SU-DHL-6 (cell line): ENCODE data around the gene DENND5A.

ENCODE experiments used
- H2AFZ ChIP-seq: fragments of 200-600 bp; sonication (generic); 2 replicates; pipeline ENCODE4 v1.6.1; 2014; ENCODE audit warnings: low read depth, mild to moderate bottlenecking, moderate library complexity, mixed read lengths, antibody characterized with exemption, low read length; ENCODE audit not compliant: severe bottlenecking
- H3F3A ChIP-seq: fragments of 200-600 bp; shearing (Covaris generic); 2 replicates; pipeline ENCODE4 v1.6.0; 2016; ENCODE audit warnings: antibody characterized with exemption, mild to moderate bottlenecking; ENCODE audit not compliant: insufficient read depth
- H3K27ac ChIP-seq: fragments of 200-600 bp; sonication (generic); 2 replicates; pipeline ENCODE4 v1.5.1; 2016; ENCODE audit warnings: low read depth, mild to moderate bottlenecking, low read length, moderate library complexity, mixed read lengths
- H3K27me3 ChIP-seq: fragments of 200-600 bp; sonication (generic), shearing (Covaris generic); 2 replicates; pipeline ENCODE4 v1.6.0; 2014; ENCODE audit warnings: mild to moderate bottlenecking, low read length
- H3K36me3 ChIP-seq: fragments of 200-600 bp; sonication (generic); 2 replicates; pipeline ENCODE4 v1.6.1; 2014; ENCODE audit warnings: mild to moderate bottlenecking, low read length, mixed read lengths
- H3K4me2 ChIP-seq: fragments of 300-600, 200-600 bp; shearing (Covaris generic), sonication (generic); 2 replicates; pipeline ENCODE4 v1.6.0; 2014; ENCODE audit warnings: low read length, low read depth, mild to moderate bottlenecking; ENCODE audit not compliant: poor library complexity, severe bottlenecking
- H3K4me3 ChIP-seq: fragments of 200-600 bp; sonication (generic); 2 replicates; pipeline ENCODE4 v1.5.1; 2014; ENCODE audit warnings: antibody characterized with exemption, low read length, mild to moderate bottlenecking, mixed read lengths; ENCODE audit not compliant: insufficient read depth, poor library complexity, severe bottlenecking
- H3K79me2 ChIP-seq: fragments of 200-600 bp; sonication (generic); 2 replicates; pipeline ENCODE4 v1.6.1; 2014; ENCODE audit warnings: mild to moderate bottlenecking, low read length, moderate library complexity; ENCODE audit not compliant: insufficient read depth
- H3K9ac ChIP-seq: fragments of 200-600 bp; sonication (generic); 2 replicates; pipeline ENCODE4 v1.7.0; 2014; ENCODE audit warnings: mild to moderate bottlenecking, low read length
- H3K9me2 ChIP-seq: fragments of 200-600 bp; sonication (generic); replicated peaks from 2 replicates; pipeline ENCODE4 v1.6.1; 2014; ENCODE audit warnings: low read length; ENCODE audit not compliant: insufficient read depth
- H3K9me3 ChIP-seq: fragments of 200-600 bp; sonication (generic); 2 replicates; pipeline ENCODE4 v1.6.1; 2014; ENCODE audit warnings: low read length, mixed read lengths; ENCODE audit not compliant: insufficient read depth
- H4K20me1 ChIP-seq: fragments of 200-600 bp; sonication (generic); 2 replicates; pipeline ENCODE4 v1.6.1; 2014; ENCODE audit warnings: low read depth, mild to moderate bottlenecking, antibody characterized with exemption, low read length, moderate library complexity, mixed read lengths
- EZH2phosphoT487 ChIP-seq: fragments of 200-600 bp; sonication (generic), shearing (Covaris generic); conservative IDR thresholded peaks from 2 replicates; pipeline ENCODE4 v1.6.1; 2018; ENCODE audit warnings: mild to moderate bottlenecking, antibody characterized with exemption, low read length, moderate library complexity, mixed read lengths
- TF ChIP-seq, protein P1 (sequence below): fragments of 200-600 bp; sonication (generic); IDR thresholded peaks from one replicate; pipeline ENCODE4 v1.5.1; 2017; ENCODE audit warnings: antibody characterized with exemption, mild to moderate bottlenecking, low read length, moderate library complexity; ENCODE audit not compliant: insufficient read depth, poor library complexity, severe bottlenecking

DENND5A gene

DNA sequence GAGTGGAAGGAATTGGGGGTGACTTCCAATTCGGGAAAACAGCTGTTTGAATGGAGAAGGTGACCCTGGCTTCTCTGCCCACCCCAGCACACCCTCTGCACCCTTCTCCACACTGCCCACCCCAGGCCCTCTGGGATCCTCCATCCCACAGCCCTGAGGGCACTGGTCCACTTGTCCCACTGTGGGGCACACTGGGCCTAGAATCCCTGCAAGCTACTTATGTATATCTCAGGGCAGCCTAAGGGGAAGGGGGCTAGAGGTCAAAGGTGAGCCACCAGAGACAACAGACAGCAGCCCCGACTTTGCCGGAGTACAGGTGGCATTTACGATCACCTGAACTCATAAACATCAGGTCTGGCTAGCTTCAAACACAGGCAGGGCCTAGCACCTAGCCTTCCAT, 173.1 kb downstream of the DENND5A start:
- H3K27me3 ChIP-seq: 0 out of 2 replicates have a peak, but pooled peaks cover 4% of the 10 kb centered on the region
- no peaks in the 10 kb centered on the region for H4K20me1 ChIP-seq
- no peak overlapping the region for H3K4me3 ChIP-seq
- no peaks in the 10 kb centered on the region for H3F3A ChIP-seq
- no peak overlapping the region for H3K27ac ChIP-seq
- no peaks in the 10 kb centered on the region for H3K9me2 ChIP-seq
- H3K79me2 ChIP-seq: no peaks in the 10 kb centered on the region
- no peak overlapping the region for H2AFZ ChIP-seq
- H3K4me2 ChIP-seq: no peak overlapping the region
- H3K36me3 ChIP-seq: no peaks in the 10 kb centered on the region
- no peak overlapping the region for H3K9ac ChIP-seq
- no peaks in the 10 kb centered on the region for H3K9me3 ChIP-seq
- TF ChIP-seq, protein P1, sequence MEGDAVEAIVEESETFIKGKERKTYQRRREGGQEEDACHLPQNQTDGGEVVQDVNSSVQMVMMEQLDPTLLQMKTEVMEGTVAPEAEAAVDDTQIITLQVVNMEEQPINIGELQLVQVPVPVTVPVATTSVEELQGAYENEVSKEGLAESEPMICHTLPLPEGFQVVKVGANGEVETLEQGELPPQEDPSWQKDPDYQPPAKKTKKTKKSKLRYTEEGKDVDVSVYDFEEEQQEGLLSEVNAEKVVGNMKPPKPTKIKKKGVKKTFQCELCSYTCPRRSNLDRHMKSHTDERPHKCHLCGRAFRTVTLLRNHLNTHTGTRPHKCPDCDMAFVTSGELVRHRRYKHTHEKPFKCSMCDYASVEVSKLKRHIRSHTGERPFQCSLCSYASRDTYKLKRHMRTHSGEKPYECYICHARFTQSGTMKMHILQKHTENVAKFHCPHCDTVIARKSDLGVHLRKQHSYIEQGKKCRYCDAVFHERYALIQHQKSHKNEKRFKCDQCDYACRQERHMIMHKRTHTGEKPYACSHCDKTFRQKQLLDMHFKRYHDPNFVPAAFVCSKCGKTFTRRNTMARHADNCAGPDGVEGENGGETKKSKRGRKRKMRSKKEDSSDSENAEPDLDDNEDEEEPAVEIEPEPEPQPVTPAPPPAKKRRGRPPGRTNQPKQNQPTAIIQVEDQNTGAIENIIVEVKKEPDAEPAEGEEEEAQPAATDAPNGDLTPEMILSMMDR: no peak
- TF ChIP-seq EZH2phosphoT487: no peak

DNA sequence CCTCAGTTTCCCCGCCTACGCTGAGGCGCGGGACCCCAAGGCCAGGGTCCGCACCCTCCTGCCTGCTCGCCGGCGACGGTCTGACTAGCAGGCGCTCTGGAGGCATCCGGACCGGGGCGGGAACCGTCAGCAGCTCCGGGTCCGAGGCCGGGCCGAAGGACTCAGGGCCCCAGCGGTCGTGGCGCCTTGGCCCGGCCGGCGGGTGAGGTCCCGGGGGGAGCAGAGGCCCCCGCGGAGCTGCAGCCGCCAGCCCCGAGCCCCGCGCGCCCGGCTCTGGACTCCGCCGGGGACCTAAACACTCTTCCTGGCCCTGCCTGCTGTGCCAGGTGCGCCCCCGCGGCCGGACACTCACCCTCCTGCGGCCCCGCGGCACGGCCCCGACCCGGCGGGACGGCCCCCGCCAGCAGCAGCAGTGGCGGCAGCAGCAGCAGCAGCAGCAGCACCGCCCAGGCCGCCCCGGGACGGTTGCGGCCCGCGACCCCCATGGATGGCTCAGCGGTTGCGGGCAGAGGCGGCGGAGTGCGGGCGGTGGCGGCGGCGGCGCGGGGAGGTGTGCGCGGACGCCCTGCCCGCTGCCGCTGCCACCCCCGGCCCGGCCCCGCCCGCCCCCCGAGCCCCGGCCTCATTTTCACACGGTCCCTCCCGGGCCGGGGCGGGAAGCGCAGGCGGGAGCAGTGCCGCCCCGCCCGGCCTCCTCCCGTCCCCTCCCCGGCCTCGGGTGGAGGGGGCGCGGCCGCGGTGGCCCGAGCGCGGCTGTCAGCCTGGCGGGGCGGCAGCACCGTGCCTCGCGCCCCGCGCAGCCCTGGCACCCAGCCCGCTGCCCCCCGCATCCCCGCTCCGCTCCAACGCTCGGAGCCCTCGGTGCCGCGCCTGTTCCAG, 173.9 kb downstream of the DENND5A start, which contains the start of gene SCUBE2:
TSS of gene SCUBE2 (minus strand) at position 556 of the 879 bp plus-strand sequence. CDS start at position 485, 71 bp downstream.
- Histone ChIP-seq H3K4me2 (no peak within 1 kb of the TSS), H3K27ac (no peak within 1 kb of the TSS), H3K9ac (no peak within 1 kb of the TSS), H2AFZ (no peak within 1 kb of the TSS), H3K9me2 (no peaks in the 10 kb centered on the region), H3K4me3 (no peak within 1 kb of the TSS), H3K79me2 (no peaks in the 10 kb centered on the region), H3K36me3 (no peaks in the 10 kb centered on the region), H3K27me3 (0 out of 2 replicates have a peak, but pooled peaks cover 4% of the 10 kb centered on the region), H3F3A (no peaks in the 10 kb centered on the region), H4K20me1 (no peaks in the 10 kb centered on the region), H3K9me3 (no peaks in the 10 kb centered on the region)
- TF ChIP-seq, protein P1: no peak
- TF ChIP-seq EZH2phosphoT487: no peak

DNA sequence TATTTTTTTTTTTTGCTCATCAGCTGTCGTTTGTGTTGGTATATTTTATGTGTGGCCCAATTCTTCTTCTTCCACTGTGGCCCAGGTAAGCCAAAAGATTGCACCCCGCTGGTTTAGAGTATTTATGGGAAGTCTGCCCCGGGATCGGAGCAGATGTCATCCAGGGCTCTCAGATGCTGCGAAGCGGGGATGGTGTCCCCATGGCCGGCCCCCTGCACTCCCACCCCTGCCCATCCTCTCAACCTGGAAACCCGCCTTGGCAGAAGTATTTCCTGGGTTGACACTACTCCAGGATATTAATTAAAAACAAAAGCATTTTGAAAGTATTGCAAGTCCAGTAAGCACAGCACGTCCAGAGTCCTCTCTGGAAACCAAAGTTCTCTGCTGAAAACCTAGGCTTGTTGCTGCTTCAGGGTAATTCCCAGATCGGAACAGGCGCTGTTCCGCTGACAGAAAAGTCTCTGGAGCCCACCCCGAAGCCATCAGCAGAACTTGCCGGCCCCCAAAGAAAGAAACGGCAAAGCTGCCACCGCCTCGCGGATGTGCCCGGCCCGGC, 174.6 kb downstream of the DENND5A start:
- Histone ChIP-seq H3K36me3 (no peaks in the 10 kb centered on the region), H3K4me3 (no peak overlapping the region), H3K9me2 (no peaks in the 10 kb centered on the region), H3K4me2 (no peak overlapping the region), H3K79me2 (no peaks in the 10 kb centered on the region), H3K9ac (no peak overlapping the region), H3F3A (no peaks in the 10 kb centered on the region), H3K9me3 (no peaks in the 10 kb centered on the region), H3K27ac (no peak overlapping the region), H3K27me3 (0 out of 2 replicates have a peak, but pooled peaks cover 4% of the 10 kb centered on the region), H4K20me1 (no peaks in the 10 kb centered on the region), H2AFZ (no peak overlapping the region)
- TF ChIP-seq, protein P1: no peak
- no peak for TF ChIP-seq EZH2phosphoT487
